H1 (cell line): ENCODE data around the gene MYCBPAP. TPM values are rescaled to one million over a fixed set of nuclear protein-coding genes. Genes with fewer than 3 reads are reported as not detected.

Source experiments
- CTCF ChIA-PET: fragments of 300-600 bp; sonication (Branson Sonifier 250); formaldehyde crosslinking; loops from one replicate; lab custom pipeline; 2021; ENCODE audit not compliant: partially characterized antibody; lab: Charles Lee
- POLR2A ChIA-PET: fragments of 300-600 bp; sonication (Branson Sonifier 250); formaldehyde crosslinking; loops from one replicate; lab custom pipeline; 2021; ENCODE audit warnings: inconsistent platforms; ENCODE audit not compliant: partially characterized antibody; lab: Charles Lee
- DNase-seq, 2 experiments: peaks; one replicate each; pipeline versions ENCODE4 v3.0.0 to v3.0.0-alpha.2; 2010 to 2022; ENCODE audit warnings: low spot score in 2 of 2, low read depth in 1 of 2, mixed read lengths in 1 of 2
- FAIRE-seq: peaks from 2 replicates; lab custom pipeline; 2011; peaks lifted over from hg19 to GRCh38; lab: Jason Lieb, UNC
- H2AFZ ChIP-seq: 2 replicates; pipeline ENCODE4 v1.8.1; 2012; ENCODE audit warnings: low read length, inconsistent platforms
- H2AK5ac ChIP-seq: 2 replicates; pipeline ENCODE4 v1.6.1; 2013; ENCODE audit warnings: low read depth, low read length
- H2BK120ac ChIP-seq: replicated peaks from 2 replicates; pipeline ENCODE3; 2013; ENCODE audit warnings: low read depth, low read length, inconsistent platforms
- H2BK12ac ChIP-seq: 2 replicates; pipeline ENCODE4 v1.6.1; 2013; ENCODE audit warnings: low read depth, low read length
- H2BK15ac ChIP-seq: 2 replicates; pipeline ENCODE4 v1.6.1; 2013; ENCODE audit warnings: low read length
- H2BK20ac ChIP-seq: 2 replicates; pipeline ENCODE4 v1.6.1; 2013; ENCODE audit warnings: low read length
- H2BK5ac ChIP-seq: 2 replicates; pipeline ENCODE4 v1.6.1; 2013; ENCODE audit warnings: low read depth, low read length
- H3K14ac ChIP-seq: 2 replicates; pipeline ENCODE4 v1.6.1; 2013; ENCODE audit warnings: inconsistent platforms; ENCODE audit not compliant: insufficient read length
- H3K18ac ChIP-seq: 2 replicates; pipeline ENCODE4 v1.6.1; 2013; ENCODE audit warnings: low read length; ENCODE audit errors: extremely low read depth
- H3K23ac ChIP-seq: 2 replicates; pipeline ENCODE4 v1.6.1; 2013; ENCODE audit warnings: inconsistent platforms; ENCODE audit not compliant: insufficient read length
- H3K23me2 ChIP-seq: 2 replicates; pipeline ENCODE4 v1.6.1; 2013; ENCODE audit warnings: low read depth, low read length
- H3K27ac ChIP-seq: 2 replicates; pipeline ENCODE4 v1.6.1; 2011; ENCODE audit warnings: low read depth, low read length, inconsistent platforms
- H3K27me3 ChIP-seq, 4 experiments: replicated peaks in 1 of 4; 1 replicate in 1 of 4; 2 replicates in 3 of 4; pipeline versions ENCODE4 v1.6.1 to v1.8.1; 2011 to 2013; ENCODE audit warnings: low read length in 3 of 4, mild to moderate bottlenecking in 3 of 4, inconsistent platforms in 2 of 4, mixed read lengths in 2 of 4, moderate library complexity in 1 of 4; ENCODE audit not compliant: control insufficient read depth in 3 of 4, insufficient read depth in 3 of 4; ENCODE audit errors: extremely low read depth in 1 of 4
- H3K36me3 ChIP-seq, 4 experiments: 2 replicates each; pipeline versions ENCODE4 v1.6.1 to v1.8.1; 2011 to 2013; ENCODE audit warnings: mild to moderate bottlenecking in 4 of 4, low read length in 3 of 4, moderate library complexity in 2 of 4, control low read depth in 1 of 4, inconsistent platforms in 1 of 4; ENCODE audit not compliant: insufficient read depth in 4 of 4, control insufficient read depth in 2 of 4
- H3K4ac ChIP-seq: replicated peaks from 2 replicates; pipeline ENCODE3; 2013; ENCODE audit warnings: low read length, low read depth, mixed read lengths, inconsistent platforms; ENCODE audit not compliant: insufficient read length
- H3K4me1 ChIP-seq, 4 experiments: replicated peaks in 1 of 4; 1 replicate in 1 of 4; 2 replicates in 3 of 4; pipeline versions ENCODE4 v1.6.1 to v1.8.1; 2011 to 2013; ENCODE audit warnings: low read length in 3 of 4, inconsistent platforms in 2 of 4, mixed read lengths in 1 of 4; ENCODE audit not compliant: insufficient read depth in 4 of 4, control insufficient read depth in 3 of 4
- H3K4me2 ChIP-seq, 2 experiments: 2 replicates each; pipeline versions ENCODE4 v1.6.1 to v1.8.1; 2011 to 2013; ENCODE audit warnings: low read depth in 2 of 2, low read length in 2 of 2, control low read depth in 1 of 2, inconsistent platforms in 1 of 2, mild to moderate bottlenecking in 1 of 2; ENCODE audit not compliant: insufficient read depth in 1 of 2
- H3K4me3 ChIP-seq, 4 experiments: fragments of 200-600, 300-600 bp in 1 of 4; sonication (generic), shearing (Covaris generic), sonication (Bioruptor Twin) in 1 of 4; 2 replicates each; pipeline versions ENCODE4 v1.5.1 to v1.8.1; 2011 to 2016; ENCODE audit warnings: low read length in 4 of 4, low read depth in 3 of 4, control low read depth in 2 of 4, inconsistent platforms in 2 of 4, mild to moderate bottlenecking in 2 of 4, mixed read lengths in 1 of 4, moderate library complexity in 1 of 4; ENCODE audit not compliant: insufficient read depth in 2 of 4; ENCODE audit errors: extremely low read depth in 1 of 4
- H3K56ac ChIP-seq: replicated peaks from 2 replicates; pipeline ENCODE3; 2013; ENCODE audit warnings: low read depth, mild to moderate bottlenecking, mixed read lengths, low read length, inconsistent platforms; ENCODE audit not compliant: insufficient read length
- H3K79me1 ChIP-seq: 2 replicates; pipeline ENCODE4 v1.6.1; 2013; ENCODE audit warnings: low read depth, low read length, control low read depth
- H3K79me2 ChIP-seq, 2 experiments: 2 replicates each; pipeline versions ENCODE4 v1.6.1 to v1.8.1; 2012 to 2013; ENCODE audit warnings: low read length in 2 of 2, mild to moderate bottlenecking in 2 of 2, inconsistent platforms in 1 of 2; ENCODE audit not compliant: insufficient read depth in 2 of 2, control insufficient read depth in 1 of 2
- H3K9ac ChIP-seq, 4 experiments: replicated peaks in 1 of 4; 1 replicate in 1 of 4; 2 replicates in 3 of 4; pipeline versions ENCODE4 v1.6.1 to v1.8.1; 2011 to 2013; ENCODE audit warnings: low read depth in 3 of 4, low read length in 3 of 4, control low read depth in 2 of 4, mild to moderate bottlenecking in 2 of 4, moderate library complexity in 2 of 4, inconsistent platforms in 1 of 4; ENCODE audit errors: extremely low read depth in 1 of 4
- H3K9me3 ChIP-seq, 2 experiments: 2 replicates each; pipeline versions ENCODE4 v1.6.1 to v1.8.1; 2012 to 2013; ENCODE audit warnings: mild to moderate bottlenecking in 2 of 2, moderate library complexity in 2 of 2, control low read depth in 1 of 2, inconsistent platforms in 1 of 2, low read depth in 1 of 2, low read length in 1 of 2, mixed read lengths in 1 of 2; ENCODE audit not compliant: insufficient read depth in 2 of 2
- H4K20me1 ChIP-seq, 2 experiments: replicated peaks in 1 of 2; 2 replicates each; pipeline versions ENCODE3 to v1.8.1; 2011 to 2013; ENCODE audit warnings: inconsistent platforms in 2 of 2, low read length in 2 of 2, mild to moderate bottlenecking in 1 of 2; ENCODE audit not compliant: insufficient read depth in 2 of 2, control insufficient read depth in 1 of 2
- H4K5ac ChIP-seq: 2 replicates; pipeline ENCODE4 v1.6.1; 2013; ENCODE audit warnings: low read length, low read depth, mixed read lengths, inconsistent platforms; ENCODE audit not compliant: insufficient read length
- H4K8ac ChIP-seq: 2 replicates; pipeline ENCODE4 v1.8.0; 2013; ENCODE audit warnings: mild to moderate bottlenecking, moderate library complexity, low read length, inconsistent platforms; ENCODE audit not compliant: insufficient read depth; ENCODE audit errors: extremely low read depth
- H4K91ac ChIP-seq: replicated peaks from 2 replicates; pipeline ENCODE3; 2013; ENCODE audit warnings: low read length, mixed read lengths, inconsistent platforms; ENCODE audit not compliant: insufficient read length
- CBX8 ChIP-seq: fragments of 300-800, 300-1000 bp; sonication (generic); IDR thresholded peaks from 2 replicates; pipeline ENCODE4 v1.7.1; 2016; ENCODE audit warnings: low read depth, low read length, borderline replicate concordance
- E2F6 ChIP-seq: IDR thresholded peaks from 2 replicates; pipeline ENCODE4 v1.6.1; 2012; ENCODE audit warnings: inconsistent platforms
- POLR2AphosphoS5 ChIP-seq: IDR thresholded peaks from 2 replicates; pipeline ENCODE4 v1.6.1; 2011; ENCODE audit warnings: low read depth, low read length
- SRF ChIP-seq: IDR thresholded peaks from 2 replicates; pipeline ENCODE4 v1.6.1; 2011; ENCODE audit warnings: mild to moderate bottlenecking, low read depth, low read length, moderate library complexity
- WGBS, 2 experiments: shearing (Covaris generic) in 1 of 2; methylation state at CpG; one replicate each; pipeline versions ENCODE4 v1.1.6 to v1.1.7; 2013 to 2015; ENCODE audit warnings: low lambda C conversion rate in 2 of 2, mixed read lengths in 2 of 2, inconsistent platforms in 1 of 2, low coverage in 1 of 2, missing lambda C conversion rate in 1 of 2; ENCODE audit not compliant: insufficient replicate concordance in 2 of 2, insufficient coverage in 1 of 2, insufficient read length in 1 of 2; ENCODE audit errors: extremely low coverage in 1 of 2, missing lambda C conversion rate in 1 of 2; 5-methylcytosine and 5-hydroxymethylcytosine counted together
- polyA plus RNA-seq, 7 experiments: library from polyadenylated mRNA; depleted of rRNA in 3 of 7; stranded (reverse) in 5 of 7; unstranded in 2 of 7; fragments of >200 nt in 5 of 7; fragments of 200-250 nt in 2 of 7; gene quantifications; 1 replicate in 5 of 7; 2 replicates in 1 of 7; 4 replicates in 1 of 7; pipeline versions ENCODE4 v1.2.1 to v1.2.3, GENCODE V29; 2011 to 2013; ENCODE audit warnings: missing spikeins in 2 of 7, mixed read lengths in 2 of 7
- total RNA-seq: library from RNA; stranded (reverse); fragmentation: NEBNext Ultra II Directional; extraction: Animal tissue kit (Norgen Biotek cat#: 25700); gene quantifications from 2 replicates; pipeline ENCODE4 v1.2.1, GENCODE V29; 2021

Gene MYCBPAP
- total and polyA plus RNA-seq, 2 of the 8 experiments (the other 6 are each of a cell fraction or from before 2014, with no cell fraction given), result 0.89 to 3.3 TPM

GRCh38 chr17:50514388-50514787 lies 6.1 kb downstream of the MYCBPAP start:
- POLR2A ChIA-PET, result interaction anchor here (1.2 to 1.8 kb wide), 2 partner anchors 9 to 26 kb away, joined by 4 to 5 read pairs; no protein-coding TSS in a partner anchor
- WGBS, 2 experiments, result 77% methylated on average over 3 of the region's 3 CpGs; no CpG with 5 or more reads in 1 of the 2 experiments

More at GRCh38 chr17:50514388-50514787, 6.1 kb downstream of the MYCBPAP start:
- H3K79me2 ChIP-seq, result no peaks in the 10 kb centered on the region
- H4K91ac ChIP-seq, result no peak overlapping the region
- H3K23me2 ChIP-seq, result no peaks in the 10 kb centered on the region
- no peak overlapping the region for H2BK20ac ChIP-seq
- peak overlapping the region; percentile 60; the same call in 1 of the 2 replicates for H2BK12ac ChIP-seq
- H3K4me2 ChIP-seq, result no peak overlapping the region
- no peak overlapping the region for H4K8ac ChIP-seq
- H2BK15ac ChIP-seq, result no peak overlapping the region
- CTCF ChIA-PET, result interaction anchor here (0.8 to 1.4 kb wide), 4 partner anchors 13 to 31 kb away, joined by 3 to 8 read pairs (median 5); no protein-coding TSS in a partner anchor
- H3K9me3 ChIP-seq, result no peaks in the 10 kb centered on the region
- no peak overlapping the region; the same call in 1 of the 2 replicates for H3K18ac ChIP-seq
- H3K23ac ChIP-seq, result no peak overlapping the region
- no peak for DNase-seq
- H2BK120ac ChIP-seq, result no peak overlapping the region
- no peaks in the 10 kb centered on the region for H3K79me1 ChIP-seq
- no peak overlapping the region for H3K9ac ChIP-seq
- H3K4ac ChIP-seq, result no peak overlapping the region
- H2BK5ac ChIP-seq, result no peak overlapping the region
- H4K20me1 ChIP-seq, result peaks cover 1 to 3% of the 10 kb centered on the region in 2 experiments
- TF ChIP-seq CBX8 (no peak), SRF (no peak), E2F6 (no peak), POLR2AphosphoS5 (no peak)
- H3K56ac ChIP-seq, result no peak overlapping the region
- H3K27ac ChIP-seq, result no peak overlapping the region
- peaks cover 0 to 2% (median 0%) of the 10 kb centered on the region in 4 experiments; a peak in 2 of 7 replicates for H3K4me1 ChIP-seq
- no peak overlapping the region for H3K4me3 ChIP-seq
- H3K36me3 ChIP-seq, result no peaks in the 10 kb centered on the region
- no peak overlapping the region for H2AK5ac ChIP-seq
- no peaks in the 10 kb centered on the region; a peak in 1 of 7 replicates for H3K27me3 ChIP-seq
- H3K14ac ChIP-seq, result no peak overlapping the region
- FAIRE-seq, result no peak
- no peak overlapping the region for H4K5ac ChIP-seq
- H2AFZ ChIP-seq, result no peak overlapping the region
